Stimulated activated effector memory CD8-positive, alpha-beta T cell treated with anti-CD3 and anti-CD28 coated beads, Interleukin-12 subunit alpha, Interleukin-12 subunit beta, amount 100 ng/mL, for 72 hours (primary cell): ENCODE results near the gene SIX2.

Experiments used
- ATAC-seq: fragments of 150-1000 bp; cut with Tn5 transposase; 2 replicates; pipeline ENCODE4 v1.10.0; 2021
- DNase-seq, 2 donors: peaks; one replicate each; pipeline ENCODE4 v3.0.0; 2021 to 2022; ENCODE audit warnings: low spot score in 2 of 2
- H3K27ac Mint-ChIP-seq: one replicate; pipeline ENCODE4 v1.8.0; 2022; ENCODE audit warnings: mild to moderate bottlenecking, mixed read lengths
- H3K36me3 Mint-ChIP-seq: one replicate; pipeline ENCODE4 v1.8.0; 2022; ENCODE audit warnings: mild to moderate bottlenecking, mixed read lengths
- H3K4me1 Mint-ChIP-seq: one replicate; pipeline ENCODE4 v1.8.0; 2022; ENCODE audit warnings: mixed read lengths
- H3K4me3 Mint-ChIP-seq: one replicate; pipeline ENCODE4 v1.8.0; 2022; ENCODE audit warnings: mild to moderate bottlenecking, mixed read lengths
- H3K9me3 Mint-ChIP-seq: one replicate; pipeline ENCODE4 v1.8.0; 2022; ENCODE audit warnings: mixed read lengths

SIX2 gene

GRCh38 chr2:44999540-44999939, 9.7 kb downstream of the SIX2 start:
- H3K36me3 Mint-ChIP-seq: peaks cover 4% of the 10 kb centered on the region
- H3K9me3 Mint-ChIP-seq: no peaks in the 10 kb centered on the region
- no peak overlapping the region for H3K27ac Mint-ChIP-seq
- H3K4me3 Mint-ChIP-seq: no peak overlapping the region
- DNase-seq: no peak
- ATAC-seq: no peak
- H3K4me1 Mint-ChIP-seq: peaks cover 17% of the 10 kb centered on the region

GRCh38 chr2:44997963-44998362, 11.3 kb downstream of the SIX2 start:
- Mint-ChIP-seq H3K9me3 (no peaks in the 10 kb centered on the region), H3K36me3 (peaks cover 4% of the 10 kb centered on the region), H3K4me3 (no peak overlapping the region), H3K27ac (no peak overlapping the region), H3K4me1 (peaks cover 17% of the 10 kb centered on the region)
- ATAC-seq (no peak), DNase-seq (no peak)

- Mint-ChIP-seq H3K36me3 (peaks cover 4% of the 10 kb centered on the region), H3K4me1 (peaks cover 8% of the 10 kb centered on the region), H3K27ac (no peak overlapping the region), H3K9me3 (no peaks in the 10 kb centered on the region), H3K4me3 (no peak overlapping the region)
- no peak for ATAC-seq
- no peak for DNase-seq
Measured at GRCh38 chr2:44996356-44996755, 12.9 kb downstream of the SIX2 start.

GRCh38 chr2:44994377-44994776, 14.9 kb downstream of the SIX2 start:
- no peaks in the 10 kb centered on the region for H3K9me3 Mint-ChIP-seq
- no peak overlapping the region for H3K4me3 Mint-ChIP-seq
- no peak overlapping the region for H3K27ac Mint-ChIP-seq
- H3K4me1 Mint-ChIP-seq: no peaks in the 10 kb centered on the region
- peaks cover 4% of the 10 kb centered on the region for H3K36me3 Mint-ChIP-seq
- ATAC-seq (no peak), DNase-seq (no peak)

DNA sequence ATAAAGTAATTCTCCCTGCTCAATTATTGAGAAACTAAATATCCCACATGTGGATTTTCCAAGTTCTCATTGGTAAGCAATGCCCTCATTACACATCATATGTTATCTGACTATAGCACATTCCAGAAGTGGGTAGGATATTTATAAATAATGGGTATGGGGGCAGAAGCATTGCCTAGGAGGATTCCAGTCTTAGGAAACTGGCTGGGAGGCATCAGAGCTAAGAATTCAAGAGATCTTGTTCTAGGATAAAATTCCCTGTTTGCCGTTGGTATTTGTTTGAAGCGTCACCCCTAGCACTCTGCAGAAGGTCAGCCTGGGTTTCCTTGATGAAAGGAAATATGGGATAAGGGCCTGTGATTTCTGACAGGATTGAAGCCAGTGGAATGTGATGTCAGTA, 20.1 kb downstream of the SIX2 start:
- no peaks in the 10 kb centered on the region for H3K9me3 Mint-ChIP-seq
- H3K36me3 Mint-ChIP-seq: no peaks in the 10 kb centered on the region

DNA sequence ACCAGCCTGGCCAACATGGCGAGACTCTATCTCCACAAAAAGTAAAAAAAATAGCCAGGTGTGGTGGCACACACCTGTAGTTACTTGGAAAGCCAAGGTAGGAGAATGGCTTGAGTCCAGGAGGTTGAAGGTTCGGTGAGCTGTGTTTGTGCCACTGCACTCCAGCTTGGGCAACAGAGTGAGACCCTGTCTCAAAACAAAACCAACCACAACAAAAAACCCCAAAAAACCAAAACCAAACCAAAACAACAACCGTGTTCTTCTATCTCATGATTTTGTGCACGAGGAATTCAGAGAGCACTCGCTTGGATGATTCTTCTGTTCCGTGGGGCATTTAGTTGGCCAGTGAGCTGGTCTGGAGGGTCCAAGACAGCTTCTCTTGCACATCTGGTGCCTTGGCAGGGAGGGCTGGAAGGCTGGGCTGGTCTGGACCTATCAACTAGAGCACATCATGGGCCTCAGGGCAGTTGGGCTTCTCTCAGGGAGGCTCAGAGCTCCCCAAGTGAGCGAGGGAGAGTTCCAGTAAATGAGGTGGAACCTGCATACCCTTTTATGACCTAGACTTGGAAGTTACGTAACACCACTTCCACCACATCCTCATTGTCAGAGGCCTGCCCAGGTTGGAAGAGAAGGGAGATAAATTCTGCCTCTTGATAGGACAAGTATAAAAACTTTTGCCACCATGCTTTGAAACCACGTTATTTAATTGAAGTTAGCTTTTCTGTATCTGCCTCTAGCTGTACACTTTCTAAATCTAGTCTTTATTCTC, 25.2 kb downstream of the SIX2 start:
- DNase-seq: no peak
- no peaks in the 10 kb centered on the region for H3K4me1 Mint-ChIP-seq
- no peak overlapping the region for H3K4me3 Mint-ChIP-seq
- ATAC-seq: no peak
- H3K36me3 Mint-ChIP-seq: no peaks in the 10 kb centered on the region
- no peak overlapping the region for H3K27ac Mint-ChIP-seq
- no peaks in the 10 kb centered on the region for H3K9me3 Mint-ChIP-seq

More for the DNA sequence above, 20.1 kb downstream of the SIX2 start:
- Mint-ChIP-seq H3K4me1 (no peaks in the 10 kb centered on the region), H3K27ac (no peak overlapping the region), H3K4me3 (no peak overlapping the region)
- no peak for ATAC-seq
- DNase-seq: no peak

- Mint-ChIP-seq H3K4me1 (no peaks in the 10 kb centered on the region), H3K36me3 (no peaks in the 10 kb centered on the region), H3K4me3 (no peak overlapping the region), H3K27ac (no peak overlapping the region), H3K9me3 (no peaks in the 10 kb centered on the region)
- peak; percentile 69 for ATAC-seq
- peak; percentile 48 to 78 for DNase-seq
Measured at GRCh38 chr2:44981714-44982108, 27.5 kb downstream of the SIX2 start.

- Mint-ChIP-seq H3K27ac (no peak overlapping the region), H3K4me1 (no peaks in the 10 kb centered on the region), H3K36me3 (no peaks in the 10 kb centered on the region), H3K9me3 (no peaks in the 10 kb centered on the region), H3K4me3 (no peak overlapping the region)
- DNase-seq (no peak), ATAC-seq (no peak)
Measured at GRCh38 chr2:44980751-44981713, 28.2 kb downstream of the SIX2 start.

- ATAC-seq: no peak
- H3K27ac Mint-ChIP-seq: no peak overlapping the region
- H3K36me3 Mint-ChIP-seq: no peaks in the 10 kb centered on the region
- no peaks in the 10 kb centered on the region for H3K9me3 Mint-ChIP-seq
- no peak overlapping the region for H3K4me3 Mint-ChIP-seq
- DNase-seq: no peak
- H3K4me1 Mint-ChIP-seq: no peaks in the 10 kb centered on the region
Measured at GRCh38 chr2:44979581-44979980, 29.7 kb downstream of the SIX2 start.

DNA sequence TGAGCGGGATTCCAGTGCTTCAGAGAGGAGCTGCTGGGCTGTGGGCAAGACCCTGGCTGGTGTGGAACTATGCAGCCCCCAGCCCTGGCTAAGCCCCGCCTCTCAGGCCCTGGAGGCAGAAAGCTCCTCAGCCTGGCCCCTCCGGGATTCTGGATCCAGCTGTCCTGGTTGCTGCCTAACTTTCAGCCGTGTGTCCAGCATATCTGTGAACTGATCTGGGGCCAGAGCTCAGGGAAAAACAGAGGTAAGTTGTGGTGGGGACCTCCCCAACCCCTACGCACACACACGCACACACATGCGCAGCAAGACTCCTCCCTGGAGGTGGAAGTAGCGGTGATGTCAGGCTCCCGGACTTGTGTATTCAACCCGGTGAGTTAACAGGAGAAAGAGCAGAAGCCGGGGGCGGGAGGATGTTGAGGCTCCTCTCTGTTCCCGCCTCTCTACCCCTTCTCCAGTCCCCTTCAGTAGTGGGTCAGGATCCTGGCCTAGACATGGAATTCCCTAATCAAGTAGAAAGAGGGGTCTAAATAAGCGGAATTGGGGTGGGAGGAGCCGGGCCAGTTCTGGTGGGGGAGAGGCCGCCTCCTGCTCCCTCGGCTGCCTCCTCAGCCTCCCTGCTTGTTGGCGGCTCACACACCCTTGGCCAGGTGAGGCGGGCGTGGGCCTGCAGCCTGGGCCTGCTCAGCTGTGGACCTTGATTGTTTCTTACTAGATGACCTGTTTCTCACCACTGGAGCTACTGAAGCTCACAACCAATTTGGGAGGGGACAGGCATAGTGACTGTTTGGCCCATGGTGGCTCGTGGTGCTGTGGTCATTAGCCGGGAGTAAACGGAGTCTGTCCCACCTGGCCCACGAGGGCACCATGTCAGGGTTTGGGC, 33.4 kb downstream of the SIX2 start:
- H3K27ac Mint-ChIP-seq: no peak overlapping the region

GRCh38 chr2:44974064-44974715, 35.1 kb downstream of the SIX2 start:
- ATAC-seq (no peak), DNase-seq (no peak)
- Mint-ChIP-seq H3K4me1 (peaks cover 9% of the 10 kb centered on the region), H3K9me3 (no peaks in the 10 kb centered on the region), H3K36me3 (no peaks in the 10 kb centered on the region), H3K4me3 (no peak overlapping the region), H3K27ac (no peak overlapping the region)

More for the DNA sequence above, 33.4 kb downstream of the SIX2 start:
- Mint-ChIP-seq H3K36me3 (no peaks in the 10 kb centered on the region), H3K4me3 (no peak overlapping the region), H3K9me3 (no peaks in the 10 kb centered on the region), H3K4me1 (peaks cover 9% of the 10 kb centered on the region)
- no peak for DNase-seq
- no peak for ATAC-seq

- no peak for ATAC-seq
- Mint-ChIP-seq H3K9me3 (no peaks in the 10 kb centered on the region), H3K4me3 (no peak overlapping the region), H3K27ac (no peak overlapping the region), H3K4me1 (peaks cover 9% of the 10 kb centered on the region), H3K36me3 (no peaks in the 10 kb centered on the region)
- no peak for DNase-seq
Measured at GRCh38 chr2:44972771-44973535, 36.3 kb downstream of the SIX2 start.

DNA sequence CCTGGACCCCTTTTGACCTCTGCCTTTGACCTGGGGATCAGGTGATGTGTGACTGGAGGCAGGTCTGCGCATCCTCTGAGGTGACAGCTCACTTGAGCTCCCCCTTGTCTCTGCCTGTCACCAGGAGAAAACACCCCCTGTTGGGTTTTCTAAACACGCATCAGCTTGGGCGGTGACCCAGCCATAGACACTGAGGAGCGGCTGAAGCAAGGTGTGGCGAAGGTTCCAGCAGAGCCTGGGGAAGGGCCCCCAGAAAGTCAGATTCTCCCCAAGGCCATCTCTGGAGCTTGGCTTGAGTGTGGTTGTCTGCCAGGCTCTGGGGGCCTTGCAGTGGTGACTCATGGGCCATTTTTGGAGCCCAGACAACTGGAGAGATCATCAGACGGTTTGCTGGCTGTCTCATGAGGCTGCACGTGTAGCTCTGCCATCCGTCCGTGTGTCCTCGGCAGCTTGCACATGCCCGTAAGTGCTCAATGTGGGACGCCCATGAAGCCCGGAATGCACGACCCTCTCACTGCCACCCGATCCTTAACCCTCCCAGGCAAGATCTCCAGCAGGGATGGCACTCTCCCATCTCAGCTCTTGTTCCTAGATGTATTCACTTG, 38.3 kb downstream of the SIX2 start:
- H3K4me3 Mint-ChIP-seq: no peak overlapping the region
- H3K36me3 Mint-ChIP-seq: no peaks in the 10 kb centered on the region
- H3K4me1 Mint-ChIP-seq: peaks cover 9% of the 10 kb centered on the region
- ATAC-seq (no peak), DNase-seq (no peak)
- no peak overlapping the region for H3K27ac Mint-ChIP-seq
- no peaks in the 10 kb centered on the region for H3K9me3 Mint-ChIP-seq

DNA sequence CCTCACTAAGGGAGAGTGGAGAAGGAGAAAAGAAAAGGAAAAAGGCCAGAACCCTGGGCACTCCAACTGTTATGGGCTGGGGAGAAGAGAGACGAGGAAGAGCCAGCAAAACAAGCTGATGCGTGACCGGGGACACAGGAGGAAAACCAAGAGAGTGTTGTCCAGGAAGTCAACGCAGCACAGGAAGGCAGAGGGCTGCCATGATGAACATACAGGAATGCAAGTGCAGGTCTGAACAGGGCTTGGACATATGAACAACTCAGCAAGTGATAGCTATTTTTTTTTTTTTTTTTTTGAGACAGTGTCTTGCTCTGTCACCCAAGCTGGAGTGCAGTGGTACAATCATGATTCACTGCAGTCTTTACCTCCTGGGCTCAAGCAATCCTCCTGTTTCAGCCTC, 39.3 kb downstream of the SIX2 start:
- DNase-seq (no peak), ATAC-seq (no peak)
- Mint-ChIP-seq H3K4me3 (no peak overlapping the region), H3K4me1 (peaks cover 9% of the 10 kb centered on the region), H3K9me3 (no peaks in the 10 kb centered on the region), H3K27ac (no peak overlapping the region), H3K36me3 (no peaks in the 10 kb centered on the region)
